Mucosa of descending colon (tissue), 3 donors: ENCODE measurements around the gene SLC5A3. TPM values are rescaled to one million over a fixed set of nuclear protein-coding genes. Genes with fewer than 3 reads are reported as not detected.

Experiments
- ATAC-seq: fragments of 200-7000 bp; cut with Tn5 transposase; one replicate; pipeline ENCODE4 v1.9.1; 2020; ENCODE audit warnings: mild to moderate bottlenecking, moderate library complexity
- DNase-seq, 3 donors: peaks; one replicate each; pipeline ENCODE4 v3.0.0-alpha.2; 2020
- H3K36me3 ChIP-seq: fragments of 200-600 bp; one replicate; pipeline ENCODE4 v1.8.0; 2021; ENCODE audit warnings: low read depth, mild to moderate bottlenecking
- H3K4me1 ChIP-seq: fragments of 200-600 bp; one replicate; pipeline ENCODE4 v1.8.0; 2021; ENCODE audit warnings: low read depth, mild to moderate bottlenecking
- H3K4me3 ChIP-seq: fragments of 200-600 bp; one replicate; pipeline ENCODE4 v1.8.0; 2021; ENCODE audit warnings: mild to moderate bottlenecking
- H3K9me3 ChIP-seq: fragments of 200-600 bp; one replicate; pipeline ENCODE4 v1.8.0; 2021; ENCODE audit warnings: mild to moderate bottlenecking
- intact Hi-C, 2 donors: fragments of 100-400 bp; cut with DNase I in 1 of 2; cut with micrococcal nuclease in 1 of 2; formaldehyde crosslinking; loops; one replicate each; pipeline versions ENCODE4 v1.11.0 to v1.11.1; 2022; cut with DNase I, micrococcal nuclease
- total RNA-seq, 3 donors: library from RNA; stranded (reverse); fragmentation: NEBNext Ultra II Directional in 2 of 3; extraction: Animal tissue kit (Norgen Biotek cat#: 25700) in 2 of 3; gene quantifications; one replicate each; pipeline versions ENCODE4 v1.2.1 to v1.2.4, GENCODE V29; 2021 to 2023
- TF ChIP-seq, protein P1 (sequence below): fragments of 200-600 bp; IDR thresholded peaks from one replicate; pipeline ENCODE4 v1.8.0; 2022; ENCODE audit warnings: antibody characterized with exemption, mild to moderate bottlenecking
- donor health status: DM: no; HTN: no; CAD: no; lungs with moderate emphysema.
- donor health status: DM: no; HTN: no; CAD: no.
- donor health status: DM: no; HTN: yes; CAD: no.

Gene SLC5A3
- total RNA-seq, 3 donors from 2014 or later = 16.5 to 39.3 (median 19.9) TPM

DNA sequence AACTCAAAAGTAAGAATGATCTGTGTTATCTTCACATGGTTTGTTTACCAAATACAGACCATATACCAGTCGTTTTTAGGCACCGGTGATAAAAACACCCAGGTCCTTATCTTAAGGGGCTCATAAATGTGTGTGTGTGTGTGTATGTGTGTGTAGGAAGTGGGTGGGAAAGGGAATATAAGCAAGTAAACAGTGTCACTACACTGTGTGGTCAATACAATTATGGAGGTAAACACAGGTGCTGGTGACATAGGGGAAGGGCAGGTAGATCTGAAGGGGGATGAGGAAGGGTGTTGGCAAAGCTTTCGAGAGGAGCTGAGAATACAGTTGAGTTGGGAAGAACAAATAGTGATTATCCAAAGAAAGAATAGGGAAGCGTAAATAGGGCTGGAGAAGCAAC lies 19.1 kb upstream of the SLC5A3 start:
- no peak overlapping the region for H3K4me3 ChIP-seq
- peaks cover 10% of the 10 kb centered on the region for H3K4me1 ChIP-seq
- intact Hi-C loops = no loop called here
- peaks cover 2% of the 10 kb centered on the region for H3K36me3 ChIP-seq
- H3K9me3 ChIP-seq = no peaks in the 10 kb centered on the region
- TF ChIP-seq, protein P1, sequence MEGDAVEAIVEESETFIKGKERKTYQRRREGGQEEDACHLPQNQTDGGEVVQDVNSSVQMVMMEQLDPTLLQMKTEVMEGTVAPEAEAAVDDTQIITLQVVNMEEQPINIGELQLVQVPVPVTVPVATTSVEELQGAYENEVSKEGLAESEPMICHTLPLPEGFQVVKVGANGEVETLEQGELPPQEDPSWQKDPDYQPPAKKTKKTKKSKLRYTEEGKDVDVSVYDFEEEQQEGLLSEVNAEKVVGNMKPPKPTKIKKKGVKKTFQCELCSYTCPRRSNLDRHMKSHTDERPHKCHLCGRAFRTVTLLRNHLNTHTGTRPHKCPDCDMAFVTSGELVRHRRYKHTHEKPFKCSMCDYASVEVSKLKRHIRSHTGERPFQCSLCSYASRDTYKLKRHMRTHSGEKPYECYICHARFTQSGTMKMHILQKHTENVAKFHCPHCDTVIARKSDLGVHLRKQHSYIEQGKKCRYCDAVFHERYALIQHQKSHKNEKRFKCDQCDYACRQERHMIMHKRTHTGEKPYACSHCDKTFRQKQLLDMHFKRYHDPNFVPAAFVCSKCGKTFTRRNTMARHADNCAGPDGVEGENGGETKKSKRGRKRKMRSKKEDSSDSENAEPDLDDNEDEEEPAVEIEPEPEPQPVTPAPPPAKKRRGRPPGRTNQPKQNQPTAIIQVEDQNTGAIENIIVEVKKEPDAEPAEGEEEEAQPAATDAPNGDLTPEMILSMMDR = no peak
- DNase-seq (peak in 1 of 3 donors; percentile 25), ATAC-seq (peak; percentile 85)

DNA sequence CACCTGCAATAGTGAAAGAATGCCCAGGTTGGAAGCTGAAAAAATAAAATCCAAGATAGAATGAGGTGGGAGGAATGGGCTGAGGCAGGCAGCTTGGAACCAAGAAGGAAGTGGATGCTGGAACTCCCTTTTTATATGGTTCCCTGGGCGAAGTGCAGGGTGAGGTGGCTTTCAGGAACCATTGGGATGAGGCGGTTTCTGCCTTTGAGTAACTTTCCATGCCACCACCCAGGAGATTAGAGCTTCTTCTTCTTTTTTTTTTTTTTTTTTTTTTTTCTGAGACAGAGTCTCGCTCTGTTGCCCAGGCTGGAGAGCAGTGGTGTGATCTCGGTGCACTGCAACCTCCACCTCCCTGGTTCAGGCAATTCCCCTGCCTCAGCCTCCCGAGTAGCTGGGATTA lies 17.8 kb upstream of the SLC5A3 start:
- TF ChIP-seq, protein P1 = no peak
- peaks cover 2% of the 10 kb centered on the region for H3K36me3 ChIP-seq
- DNase-seq (peak in 1 of 3 donors; percentile 77), ATAC-seq (peak; percentile 92)
- H3K9me3 ChIP-seq = no peaks in the 10 kb centered on the region
- intact Hi-C loops = no loop called here
- H3K4me3 ChIP-seq = no peak overlapping the region
- H3K4me1 ChIP-seq = peaks cover 10% of the 10 kb centered on the region

- no peaks in the 10 kb centered on the region for H3K4me1 ChIP-seq
- ATAC-seq (no peak), DNase-seq (no peak)
- H3K9me3 ChIP-seq = no peaks in the 10 kb centered on the region
- peaks cover 2% of the 10 kb centered on the region for H3K36me3 ChIP-seq
- no peak overlapping the region for H3K4me3 ChIP-seq
- TF ChIP-seq, protein P1 = no peak
- intact Hi-C loops = no loop called here
These were observed 11.4 kb upstream of the SLC5A3 start for GRCh38 chr21:34061983-34062382.

DNA sequence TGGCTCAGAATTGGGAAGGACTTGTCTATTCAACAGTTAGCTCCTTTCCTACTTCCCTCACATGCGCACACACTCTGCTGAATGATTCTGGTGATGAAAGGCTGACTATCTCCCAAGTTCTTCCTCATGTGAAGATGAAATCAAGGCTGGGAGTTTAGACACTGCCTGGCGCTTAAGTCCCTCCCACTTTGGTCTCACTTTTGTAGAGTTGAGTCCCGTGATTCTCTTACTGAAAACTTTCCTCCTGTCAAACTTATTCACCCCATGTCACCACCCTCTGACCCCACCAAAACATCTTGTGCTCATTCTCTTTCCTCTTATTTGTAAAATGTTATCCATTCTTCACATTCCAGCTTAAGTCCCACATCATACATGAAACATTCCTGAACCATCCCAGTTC lies 8.4 kb upstream of the SLC5A3 start:
- H3K4me1 ChIP-seq = no peaks in the 10 kb centered on the region
- TF ChIP-seq, protein P1 = no peak
- intact Hi-C loops = no loop called here
- DNase-seq = no peak
- no peak for ATAC-seq
- H3K36me3 ChIP-seq = no peaks in the 10 kb centered on the region
- no peak overlapping the region for H3K4me3 ChIP-seq
- no peaks in the 10 kb centered on the region for H3K9me3 ChIP-seq

DNA sequence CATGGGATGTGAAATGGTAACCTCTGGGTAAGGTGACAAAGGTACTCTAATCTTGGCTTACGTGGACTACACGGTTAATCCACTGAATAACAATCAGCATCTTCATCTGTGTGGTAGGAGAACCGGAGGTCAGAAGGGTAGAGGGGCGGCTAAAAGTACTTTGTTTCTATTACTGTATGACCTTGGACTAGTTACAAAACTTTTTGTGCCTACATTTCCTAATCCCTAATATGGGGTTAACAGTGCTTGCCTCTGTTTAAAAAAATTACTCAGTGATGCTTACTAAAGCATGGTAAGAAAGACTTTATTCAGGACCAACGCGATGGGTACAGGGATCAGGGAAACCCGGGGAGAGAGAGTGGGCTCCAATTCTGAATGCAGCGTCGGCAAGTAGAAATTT lies 1.7 kb upstream of the SLC5A3 start:
- Histone ChIP-seq H3K9me3 (no peaks in the 10 kb centered on the region), H3K36me3 (no peaks in the 10 kb centered on the region), H3K4me3 (no peak overlapping the region), H3K4me1 (peaks cover 15% of the 10 kb centered on the region)
- ATAC-seq (no peak), DNase-seq (no peak)
- intact Hi-C loops = loop anchor here in 1 of 2 donors (10.0 kb wide), 1 partner anchor 133 kb away; no protein-coding TSS in a partner anchor
- TF ChIP-seq, protein P1 = no peak
